Measurements from ENCODE around the gene MAPRE3. TPM values are rescaled to one million over a fixed set of nuclear protein-coding genes. Genes with fewer than 3 reads are reported as not detected.

MAPRE3 gene
- total RNA-seq, 1 donor from 2014 or later, result 16.3 TPM

DNA sequence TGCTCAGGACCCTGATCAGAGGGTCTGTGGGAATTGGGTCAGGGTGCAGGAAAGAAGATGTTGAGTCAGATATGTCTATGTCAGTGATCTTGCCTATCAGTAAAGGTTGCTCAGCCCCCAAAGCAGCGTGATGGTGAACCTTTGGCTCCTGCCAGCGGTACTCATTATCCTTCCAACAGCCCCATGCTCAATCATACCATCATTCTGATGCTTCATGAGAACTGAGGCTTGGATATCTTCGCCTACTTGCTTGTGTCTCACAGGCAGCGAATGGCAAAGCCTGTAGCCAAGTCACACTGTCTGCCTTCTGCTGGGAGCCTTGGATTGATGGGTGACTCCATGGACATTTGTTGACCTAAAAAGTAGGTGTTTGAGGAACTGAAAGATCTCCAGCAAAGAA lies 43.3 kb downstream of the MAPRE3 start:
- no peak overlapping the region for H3K4me3 Mint-ChIP-seq
- H3K4me1 Mint-ChIP-seq, result peaks cover 6% of the 10 kb centered on the region
- DNase-seq (ENCODE audit: low read depth, low spot score), result no peak
- TF ChIP-seq CTCF (conservative IDR thresholded peaks at IDR 0.05), result no peak
- H3K9me3 Mint-ChIP-seq, result peaks cover 3% of the 10 kb centered on the region
- H3K27ac Mint-ChIP-seq (ENCODE audit: unreplicated experiment), result no peak overlapping the region
- H3K27me3 Mint-ChIP-seq (ENCODE audit: low read depth), result no peaks in the 10 kb centered on the region
- peaks cover 14% of the 10 kb centered on the region for H3K36me3 Mint-ChIP-seq (ENCODE audit: low read depth)

- H3K36me3 Mint-ChIP-seq (ENCODE audit: low read depth), result peaks cover 14% of the 10 kb centered on the region
- no peak for DNase-seq (ENCODE audit: low read depth, low spot score)
- H3K27me3 Mint-ChIP-seq (ENCODE audit: low read depth), result no peaks in the 10 kb centered on the region
- TF ChIP-seq CTCF (conservative IDR thresholded peaks at IDR 0.05), result no peak
- peaks cover 3% of the 10 kb centered on the region for H3K9me3 Mint-ChIP-seq
- no peak overlapping the region for H3K27ac Mint-ChIP-seq (ENCODE audit: unreplicated experiment)
- peaks cover 12% of the 10 kb centered on the region for H3K4me1 Mint-ChIP-seq
- no peak overlapping the region for H3K4me3 Mint-ChIP-seq
Measured at GRCh38 chr2:27014771-27015433, 44.5 kb downstream of the MAPRE3 start.

GRCh38 chr2:27016801-27017325 lies 46.4 kb downstream of the MAPRE3 start:
- peak; percentile 78 for TF ChIP-seq CTCF (conservative IDR thresholded peaks at IDR 0.05)
- Mint-ChIP-seq H3K4me1 (peaks cover 29% of the 10 kb centered on the region), H3K4me3 (no peak overlapping the region), H3K36me3 (ENCODE audit: low read depth) (peaks cover 14% of the 10 kb centered on the region), H3K27me3 (ENCODE audit: low read depth) (no peaks in the 10 kb centered on the region), H3K9me3 (peaks cover 3% of the 10 kb centered on the region), H3K27ac (ENCODE audit: unreplicated experiment) (no peak overlapping the region)
- DNase-seq (ENCODE audit: low read depth, low spot score), result peak; percentile 59

DNA sequence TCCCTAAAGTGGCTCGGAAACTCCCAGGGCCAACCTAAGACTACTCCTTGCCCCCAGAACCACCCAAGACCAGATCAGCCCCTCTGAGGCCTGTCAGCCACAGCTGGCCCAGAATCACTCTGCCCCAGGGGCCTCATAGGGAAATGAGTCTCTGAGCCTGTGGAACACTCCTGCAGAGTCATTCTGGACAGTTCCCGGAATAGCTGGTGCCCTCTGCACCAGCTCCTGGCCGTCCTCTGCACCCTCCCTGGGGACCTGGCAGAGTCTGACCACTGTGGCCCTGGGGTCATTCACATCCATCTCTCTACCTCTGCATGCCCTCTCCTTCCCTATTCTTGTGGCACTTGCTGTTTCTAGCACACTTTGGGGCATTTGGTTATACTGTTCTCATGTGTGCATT lies 47.7 kb downstream of the MAPRE3 start:
- peaks cover 8% of the 10 kb centered on the region for H3K36me3 Mint-ChIP-seq (ENCODE audit: low read depth)
- H3K4me1 Mint-ChIP-seq, result peaks cover 31% of the 10 kb centered on the region
- no peak for TF ChIP-seq CTCF (conservative IDR thresholded peaks at IDR 0.05)
- DNase-seq (ENCODE audit: low read depth, low spot score), result no peak
- H3K4me3 Mint-ChIP-seq, result no peak overlapping the region
- no peak overlapping the region for H3K27ac Mint-ChIP-seq (ENCODE audit: unreplicated experiment)
- no peaks in the 10 kb centered on the region for H3K9me3 Mint-ChIP-seq
- no peaks in the 10 kb centered on the region for H3K27me3 Mint-ChIP-seq (ENCODE audit: low read depth)

DNA sequence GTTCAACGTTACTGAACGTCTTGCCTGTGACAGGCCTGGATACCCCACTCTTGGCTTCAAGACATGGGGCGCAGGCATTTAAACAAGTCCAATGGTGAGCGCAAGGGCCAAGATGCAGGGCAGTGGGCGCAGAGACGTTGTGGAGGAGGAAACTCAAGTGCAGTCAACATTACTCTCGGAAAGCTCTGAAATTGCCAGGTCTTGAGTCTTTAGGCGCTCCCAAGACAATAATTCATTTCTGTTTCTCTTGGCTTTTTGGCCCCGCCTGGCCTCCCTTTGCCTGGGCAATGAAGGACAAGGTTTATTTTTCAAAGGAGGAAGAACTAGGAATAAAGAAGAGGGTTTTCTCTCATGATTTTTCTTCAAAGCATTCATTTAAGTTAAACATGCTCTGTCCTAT lies 49.0 kb downstream of the MAPRE3 start:
- TF ChIP-seq CTCF (conservative IDR thresholded peaks at IDR 0.05), result no peak
- H3K4me3 Mint-ChIP-seq, result no peak overlapping the region
- H3K4me1 Mint-ChIP-seq, result peaks cover 31% of the 10 kb centered on the region
- no peak for DNase-seq (ENCODE audit: low read depth, low spot score)
- peaks cover 3% of the 10 kb centered on the region for H3K36me3 Mint-ChIP-seq (ENCODE audit: low read depth)
- no peaks in the 10 kb centered on the region for H3K27me3 Mint-ChIP-seq (ENCODE audit: low read depth)
- no peak overlapping the region for H3K27ac Mint-ChIP-seq (ENCODE audit: unreplicated experiment)
- no peaks in the 10 kb centered on the region for H3K9me3 Mint-ChIP-seq
